ENCODE results near the gene DCUN1D5. TPM values are rescaled to one million over a fixed set of nuclear protein-coding genes. Genes with fewer than 3 reads are reported as not detected.

The DCUN1D5 gene
- total and polyA plus RNA-seq, 2 of the 13 experiments (the other 11 are each of a cell fraction or from before 2014, with no cell fraction given) = 32.9 to 46.7 TPM

DNA sequence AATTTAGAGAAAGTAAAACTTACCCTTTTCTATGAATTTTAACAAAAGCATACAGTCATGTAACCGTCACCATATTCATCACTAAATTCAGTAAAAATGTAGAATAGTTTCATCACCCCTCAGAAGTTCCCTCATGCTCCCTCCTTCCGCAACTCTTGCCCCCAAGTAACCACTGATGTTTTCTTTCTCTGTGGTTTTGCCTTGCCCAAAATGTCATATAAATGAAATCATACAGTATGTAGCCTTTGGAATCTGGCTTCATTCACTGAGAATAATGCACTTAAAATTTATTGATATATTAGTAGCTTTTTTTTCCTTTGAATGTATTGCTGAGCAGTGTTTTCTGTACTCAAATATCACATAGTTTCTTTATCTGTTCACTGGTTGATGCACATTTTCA lies 60.1 kb downstream of the DCUN1D5 start:
- H3K4me2 ChIP-seq (ENCODE audit: low read depth, low read length) = no peak overlapping the region
- H3K79me2 ChIP-seq (ENCODE audit: insufficient read depth, low read length) = no peaks in the 10 kb centered on the region
- intact Hi-C loops (cut with micrococcal nuclease; ENCODE audit: unreplicated experiment) (no loop called here), in situ Hi-C loops (cut with HindIII; ENCODE audit: extremely low pct_ligation_motif_present, low pct_unique_long_range_greater_than_20kb) (no loop called here)
- H3K27ac ChIP-seq (ENCODE audit: extremely low read length, insufficient read depth, low read length) = no peak overlapping the region
- H2AFZ ChIP-seq (ENCODE audit: low read length) = no peak overlapping the region
- WGBS (ENCODE audit: low lambda C conversion rate) = 57% methylated on average over 2 of the region's 2 CpGs
- no peaks in the 10 kb centered on the region for H3K9me3 ChIP-seq (ENCODE audit: low read length)
- DNase-seq (ENCODE audit: low spot score) (no peak), FAIRE-seq (no peak), ATAC-seq (no peak)
- H3K4me1 ChIP-seq (ENCODE audit: insufficient read depth, low read length) = no peaks in the 10 kb centered on the region
- TF ChIP-seq RFX5 (IDR thresholded peaks at IDR 0.05; ENCODE audit: low read depth, low read length) (no peak), DMAP1 (CRISPR knock-in tag; IDR thresholded peaks at IDR 0.05) (no peak), ZHX2 (IDR thresholded peaks at IDR 0.05; ENCODE audit: low read depth) (no peak), ZHX2 (CRISPR knock-in tag; IDR thresholded peaks at IDR 0.05; ENCODE audit: borderline replicate concordance) (no peak), PAX8 (CRISPR knock-in tag; IDR thresholded peaks at IDR 0.05; ENCODE audit: borderline replicate concordance) (no peak), ATF7 (IDR thresholded peaks at IDR 0.05) (no peak), ATF7 (CRISPR knock-in tag; IDR thresholded peaks at IDR 0.05) (no peak), CC2D1A (CRISPR knock-in tag; IDR thresholded peaks at IDR 0.05) (no peak), ZNF572 (CRISPR knock-in tag; IDR thresholded peaks at IDR 0.05) (no peak), ZNF496 (CRISPR knock-in tag; IDR thresholded peaks at IDR 0.05; ENCODE audit: insufficient replicate concordance) (no peak), USF2 (IDR thresholded peaks at IDR 0.05; ENCODE audit: low read depth, low read length) (no peak), USF2 (CRISPR knock-in tag; IDR thresholded peaks at IDR 0.05; ENCODE audit: borderline replicate concordance) (no peak)
- POLR2A ChIA-PET = no interaction called here
- H3K9ac ChIP-seq (ENCODE audit: insufficient read depth, low read depth, low read length) = no peak overlapping the region
- H4K20me1 ChIP-seq (ENCODE audit: insufficient read depth, low read length) = no peaks in the 10 kb centered on the region
- H3K4me3 ChIP-seq (replicated peaks in 1 of 3; ENCODE audit: insufficient read depth in 1 of 3, low read depth in 2 of 3, low read length in 3 of 3) = no peak overlapping the region
- H3K36me3 ChIP-seq (replicated peaks in 1 of 2; ENCODE audit: control insufficient read depth in 1 of 2, insufficient read depth in 2 of 2, low read length in 2 of 2) = no peaks in the 10 kb centered on the region
- CTCF ChIA-PET (ENCODE audit: low intra/inter-chr PET ratio, low total read pairs) = no interaction called here
- no TSS peak for BruUV-seq (replicated peaks)
- no peaks in the 10 kb centered on the region for H3K27me3 ChIP-seq (ENCODE audit: control insufficient read depth in 1 of 2, insufficient read depth in 2 of 2, low read length in 2 of 2)
